Stimulated activated CD8-positive, alpha-beta memory T cell treated with anti-CD3 and anti-CD28 coated beads, Interleukin-12 subunit alpha, Interleukin-12 subunit beta, amount 100 ng/mL, for 24 hours (primary cell): Measurements from ENCODE around the gene JAM2.
A peak's percentile ranks its signal among the peaks of the same experiment; 100 is the strongest.
"Not testable (repeated sequence)": the region's sequence is repeated elsewhere in the genome, so short reads cannot be mapped to it uniquely, and the experiment has no call there.

Source experiments
- DNase-seq: peaks from one replicate; pipeline ENCODE4 v3.0.0-alpha.2; 2020; ENCODE audit errors: extremely low read depth

Gene JAM2

DNA sequence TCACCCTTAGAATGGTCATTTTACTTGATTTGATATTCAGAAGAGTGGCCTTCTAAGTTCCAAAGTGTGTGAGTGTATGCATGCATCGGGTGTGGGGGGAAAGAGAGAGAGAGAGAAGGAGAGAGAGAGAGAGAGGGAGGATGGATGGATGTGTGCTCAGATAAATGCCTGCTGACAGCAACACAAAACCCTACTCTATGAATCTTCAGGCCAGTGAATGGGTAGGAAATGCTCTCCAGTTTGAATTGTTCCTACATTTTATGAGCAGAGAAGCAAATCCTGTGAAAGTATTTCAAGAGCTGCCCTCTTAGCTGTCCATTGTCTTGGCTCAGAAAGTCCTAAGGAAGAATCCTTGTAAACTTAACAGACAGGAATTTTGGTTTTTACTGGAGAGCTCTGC, 7.4 kb downstream of the JAM2 start:
- no peak for DNase-seq

DNA sequence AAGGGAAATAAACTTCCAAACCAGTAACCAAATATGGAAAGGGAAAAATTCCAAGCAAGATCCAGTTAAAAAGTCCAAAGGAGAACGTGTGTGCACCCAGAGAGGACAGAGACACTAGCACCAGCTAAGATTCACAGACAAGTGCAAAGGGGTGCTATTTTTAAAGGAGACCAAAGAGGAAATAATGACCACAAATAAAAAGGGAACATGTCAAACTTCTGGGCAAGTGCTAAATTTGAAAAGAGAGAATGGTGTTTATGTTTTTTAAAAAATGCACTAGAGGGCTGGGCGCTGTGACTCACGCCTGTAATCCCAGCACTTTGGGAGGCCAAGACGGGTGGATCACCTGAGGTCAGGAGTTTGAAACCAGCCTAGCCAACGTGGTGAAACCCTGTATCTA, 8.6 kb downstream of the JAM2 start:
- DNase-seq = no peak

DNA sequence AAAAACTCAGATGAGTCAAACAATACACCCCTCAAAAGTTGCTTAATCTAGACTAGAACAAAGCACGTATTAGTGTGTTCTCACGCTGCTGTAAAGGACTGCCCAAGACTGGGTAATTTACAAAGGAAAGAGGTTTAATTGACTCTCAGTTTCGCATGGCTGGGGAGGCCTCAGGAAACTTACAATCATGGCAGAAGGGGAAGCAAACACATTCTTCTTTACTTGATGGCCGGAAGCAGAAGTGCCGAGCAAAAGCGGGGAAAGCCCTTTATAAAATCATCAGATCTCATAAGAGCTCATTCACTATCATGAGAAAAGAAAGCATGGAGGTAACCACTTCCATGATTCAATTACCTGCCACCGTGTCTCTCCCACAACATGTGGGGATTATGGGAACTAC, 10.1 kb downstream of the JAM2 start:
- no peak for DNase-seq

DNA sequence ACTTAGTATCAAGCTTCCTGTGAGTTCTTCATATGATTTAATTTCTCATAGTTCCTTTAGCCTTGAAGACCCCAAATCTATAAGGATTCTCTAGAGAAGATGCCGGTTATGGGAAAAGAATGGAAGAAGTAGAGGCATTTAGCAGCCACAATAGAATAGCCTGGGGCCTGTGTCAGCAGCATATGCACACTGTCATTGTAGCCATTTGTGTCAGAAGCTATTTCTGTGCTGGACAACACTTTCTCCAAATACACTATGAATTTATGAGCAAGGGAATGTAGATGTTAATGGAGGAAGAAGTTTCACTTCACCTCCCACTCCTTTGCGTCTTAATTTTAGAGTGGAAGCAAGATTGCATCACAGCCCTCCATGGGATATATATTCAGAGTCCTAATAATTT, 17.4 kb downstream of the JAM2 start:
- DNase-seq = no peak

DNA sequence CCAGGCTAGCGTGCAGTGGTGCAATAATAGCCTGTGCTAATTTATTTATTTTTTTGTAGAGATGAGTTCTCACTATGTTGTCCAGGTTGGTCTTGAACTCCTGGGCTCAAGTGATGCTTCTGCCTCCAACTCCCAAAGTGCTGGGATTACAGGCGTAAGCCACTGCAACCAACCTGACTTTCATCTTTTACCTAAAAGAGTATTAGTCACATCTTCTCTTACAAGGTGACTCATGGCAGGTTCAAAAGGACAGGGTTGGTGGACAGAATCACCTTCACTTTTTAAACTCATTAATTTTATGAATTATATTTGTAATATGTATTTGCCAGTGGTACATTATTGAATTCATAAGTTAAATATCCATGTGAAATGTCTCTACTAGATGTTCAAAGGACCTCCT, 18.1 kb downstream of the JAM2 start:
- no peak for DNase-seq

DNA sequence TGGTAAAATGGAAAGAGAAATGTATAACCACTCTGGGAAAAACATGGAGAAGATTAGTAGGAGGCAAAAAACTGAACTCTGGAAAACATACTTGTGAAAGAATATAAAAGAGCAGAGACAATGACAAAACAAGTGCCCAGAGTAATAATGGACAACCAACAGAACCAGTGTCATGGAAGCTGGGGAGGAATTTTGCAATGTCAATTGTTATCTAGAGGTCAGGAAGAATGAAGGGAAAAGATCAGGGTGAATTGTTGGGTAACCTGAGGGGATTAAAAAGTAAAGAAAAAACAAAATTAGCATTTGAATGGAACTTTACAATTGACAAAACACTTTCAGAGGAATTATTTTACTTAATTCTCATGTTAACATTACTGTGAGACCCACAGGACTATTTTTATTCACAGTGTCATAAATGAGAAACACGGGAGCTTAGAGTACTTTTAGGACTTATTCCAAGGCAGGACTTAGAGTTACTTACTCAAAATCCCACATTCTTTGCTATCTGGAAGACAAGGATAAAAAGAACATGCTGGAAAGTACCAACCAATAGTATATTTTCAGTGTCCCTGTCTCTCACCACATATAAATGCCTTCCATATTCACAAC, 19.5 kb downstream of the JAM2 start:
- DNase-seq = no peak

DNA sequence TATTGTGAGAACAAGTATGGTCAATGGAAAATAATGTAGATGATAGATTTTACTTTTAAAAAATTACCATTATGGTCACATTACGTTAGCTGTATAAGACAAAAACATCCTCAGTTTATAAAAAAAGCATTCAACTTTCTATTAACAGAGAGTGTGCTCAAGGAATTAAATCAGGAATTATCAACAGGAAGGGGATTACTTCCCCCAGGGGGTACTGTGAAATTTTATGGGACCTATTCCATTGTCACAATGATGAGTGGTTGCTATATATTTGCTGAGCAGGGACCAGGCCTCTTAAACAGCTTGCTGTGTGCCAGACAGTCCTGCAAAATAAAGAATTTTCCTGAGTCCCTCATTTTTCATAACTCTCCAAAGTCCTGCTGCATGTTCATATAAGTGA, 21.2 kb downstream of the JAM2 start:
- DNase-seq = no peak

DNA sequence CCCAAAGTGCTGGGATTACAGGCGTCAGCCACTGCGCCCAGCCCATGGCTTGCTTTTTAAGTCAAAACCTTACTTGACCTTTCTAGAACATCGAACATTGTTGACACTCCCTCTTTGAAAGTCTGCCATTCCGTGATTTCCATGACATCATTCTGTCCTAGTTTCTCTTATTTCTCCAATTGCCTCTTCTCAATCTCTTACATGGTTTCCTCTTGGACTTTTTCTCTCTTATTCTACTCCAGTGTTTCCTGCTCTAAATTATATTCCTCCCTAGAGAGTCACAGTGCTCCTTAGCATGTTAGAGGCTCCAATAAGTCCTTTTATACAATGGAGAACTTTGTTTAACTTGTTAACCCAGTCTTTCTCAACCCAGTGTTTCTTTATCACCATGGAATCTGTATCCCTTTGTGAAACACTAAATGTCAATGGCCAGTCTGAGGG, 25.5 kb downstream of the JAM2 start:
- no peak for DNase-seq

DNA sequence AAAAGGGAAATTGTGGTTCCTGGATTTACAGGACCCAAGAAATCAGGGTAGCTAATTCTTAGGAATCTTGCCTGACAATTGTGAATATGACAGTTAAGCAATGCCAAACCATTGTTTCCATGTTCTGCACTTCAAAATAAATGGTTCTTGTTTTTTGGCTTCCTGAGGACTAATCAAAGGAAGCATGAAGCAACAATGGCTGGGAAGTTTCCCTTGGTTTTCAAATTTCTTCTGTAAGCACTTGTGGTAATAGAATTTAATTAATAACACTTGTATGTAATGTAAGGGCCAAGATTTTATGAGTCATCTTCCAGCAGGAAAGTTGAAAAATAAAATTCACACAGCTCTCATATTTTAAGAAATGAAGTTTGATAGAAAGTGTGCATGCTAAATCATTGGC, 31.7 kb downstream of the JAM2 start:
- DNase-seq = no peak

DNA sequence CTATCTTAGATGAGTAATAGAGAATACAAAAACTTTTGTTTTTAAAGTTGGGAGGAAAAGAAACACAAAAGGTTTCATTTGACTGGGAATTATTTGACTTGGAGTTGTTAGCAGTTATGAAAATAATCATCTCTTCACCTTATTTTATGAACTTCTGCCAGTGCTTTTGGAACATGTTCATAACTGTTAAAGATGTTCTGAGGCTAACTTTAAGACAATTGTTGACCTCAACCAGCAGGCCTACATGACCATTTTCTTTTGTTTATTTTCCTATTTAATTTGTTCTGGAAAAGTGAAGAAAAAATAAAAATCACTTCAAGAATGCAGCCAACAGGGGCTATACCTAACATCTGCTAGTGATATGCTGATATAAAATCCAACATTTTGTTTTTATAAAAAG, 37.4 kb downstream of the JAM2 start:
- no peak for DNase-seq

DNA sequence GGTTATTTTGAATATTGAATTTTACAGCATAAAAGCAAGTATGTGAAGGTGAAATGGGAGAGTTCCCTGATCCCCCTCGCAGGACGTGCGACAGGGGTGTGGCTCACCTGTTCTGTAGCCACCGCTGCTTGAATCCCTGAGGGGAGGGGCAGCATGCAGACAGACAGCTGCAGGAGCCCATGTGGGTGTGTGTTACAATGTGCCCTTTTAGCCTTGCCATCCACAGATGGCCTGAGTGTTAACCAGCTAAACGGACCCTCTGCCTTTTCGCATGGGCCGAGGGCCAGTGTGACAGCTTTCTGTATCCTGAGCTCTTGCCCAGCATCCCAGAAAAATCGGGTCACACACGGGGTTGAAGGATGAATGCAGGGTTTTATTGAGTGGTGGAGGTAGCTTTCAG, 43.3 kb downstream of the JAM2 start:
- no peak for DNase-seq

DNA sequence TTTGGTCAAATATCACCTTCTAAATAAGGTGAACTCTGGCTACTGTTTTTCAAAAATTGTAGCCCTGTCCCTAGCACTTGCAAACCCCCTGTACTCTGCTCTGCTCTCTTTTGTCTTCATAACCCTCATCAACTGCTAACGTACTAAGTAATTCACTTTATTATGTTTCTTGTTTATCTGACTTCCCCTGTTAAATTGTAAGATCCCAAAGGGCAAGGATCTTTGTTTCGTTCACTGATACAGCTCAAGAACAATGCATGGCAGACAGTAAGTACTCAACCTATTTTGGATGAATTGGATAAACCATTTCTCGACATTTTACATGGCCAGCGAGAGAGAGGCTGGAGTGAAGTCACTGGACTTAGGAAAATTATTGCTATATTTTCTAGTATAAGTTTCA, 48.7 kb downstream of the JAM2 start:
- no peak for DNase-seq

DNA sequence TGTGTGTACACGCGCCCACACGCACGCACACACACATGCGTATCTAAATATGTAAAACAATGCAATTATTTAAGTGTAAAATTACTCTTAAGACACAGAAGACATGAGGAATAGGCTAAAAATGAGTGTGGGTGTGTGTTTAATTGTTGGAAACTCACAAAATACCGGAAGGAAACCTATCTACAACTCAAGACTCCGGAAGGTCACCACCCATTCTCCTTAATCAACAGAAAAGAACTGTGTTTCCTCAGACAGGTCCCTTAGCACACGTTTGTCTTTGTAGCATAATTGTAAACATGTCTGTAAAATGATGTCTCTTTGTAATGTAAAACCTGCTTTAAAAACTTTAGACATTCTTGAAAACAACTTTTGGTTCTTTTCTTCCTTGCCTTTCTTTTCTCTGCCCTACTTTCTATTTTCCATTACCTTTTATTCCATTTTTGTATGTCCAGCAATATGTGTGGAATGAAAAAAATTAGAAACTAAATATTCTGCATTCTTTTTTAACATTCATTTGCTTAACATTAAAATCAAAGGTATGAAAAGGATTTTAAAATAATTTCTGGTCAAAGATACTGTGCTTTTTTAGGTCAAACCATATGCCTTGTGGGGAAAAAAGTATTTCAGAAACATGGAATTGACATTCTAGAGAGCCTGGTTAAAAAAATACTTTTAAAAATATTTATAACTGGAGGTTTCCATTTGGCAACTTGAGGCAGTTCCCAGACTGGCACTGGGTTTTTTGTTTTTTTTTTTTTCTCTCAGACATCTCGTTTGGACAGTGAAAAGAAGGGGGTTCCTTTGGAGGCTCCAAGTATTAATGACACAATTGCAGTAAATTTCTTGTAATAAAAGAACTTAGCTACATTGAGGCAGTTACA, 49.5 kb downstream of the JAM2 start:
- no peak for DNase-seq

DNA sequence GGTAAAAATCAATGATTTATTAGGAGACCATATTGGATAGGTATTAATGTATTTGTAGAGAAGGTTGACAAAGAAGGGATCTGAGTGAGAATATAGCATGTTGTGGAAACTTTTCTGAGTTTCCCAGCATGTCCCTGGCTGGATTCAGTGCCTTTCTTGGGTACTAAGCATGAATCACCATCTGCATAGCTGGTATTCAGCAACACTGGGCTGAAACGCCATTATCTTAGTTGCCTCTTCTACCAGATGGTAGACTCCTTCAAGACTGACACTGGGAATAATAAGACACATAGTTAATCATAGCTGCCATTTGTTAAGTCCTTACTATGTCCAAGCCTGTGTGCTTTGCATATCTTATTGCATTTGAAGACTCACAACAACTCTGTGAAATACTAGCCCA, 50.2 kb downstream of the JAM2 start:
- DNase-seq = no peak

DNA sequence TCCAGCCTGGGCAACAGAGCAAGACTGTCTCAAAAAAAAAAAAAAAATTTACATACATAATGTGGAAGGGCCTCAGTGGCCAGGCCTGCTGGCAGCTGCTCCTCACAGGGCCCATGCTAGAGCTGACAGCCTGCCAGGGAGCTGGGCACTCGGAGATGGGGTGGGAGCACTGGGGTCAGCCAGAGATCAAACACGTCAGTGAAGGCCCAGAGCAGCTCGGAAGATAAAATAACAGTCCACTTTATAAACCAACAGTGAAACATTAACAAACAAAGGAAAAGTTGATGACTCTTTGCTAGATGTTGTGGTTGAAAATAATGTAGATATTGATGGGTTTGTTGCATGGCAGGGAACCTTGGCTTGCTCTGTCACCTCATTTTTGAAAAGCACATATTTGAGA, 52.9 kb downstream of the JAM2 start:
- DNase-seq = no peak

DNA sequence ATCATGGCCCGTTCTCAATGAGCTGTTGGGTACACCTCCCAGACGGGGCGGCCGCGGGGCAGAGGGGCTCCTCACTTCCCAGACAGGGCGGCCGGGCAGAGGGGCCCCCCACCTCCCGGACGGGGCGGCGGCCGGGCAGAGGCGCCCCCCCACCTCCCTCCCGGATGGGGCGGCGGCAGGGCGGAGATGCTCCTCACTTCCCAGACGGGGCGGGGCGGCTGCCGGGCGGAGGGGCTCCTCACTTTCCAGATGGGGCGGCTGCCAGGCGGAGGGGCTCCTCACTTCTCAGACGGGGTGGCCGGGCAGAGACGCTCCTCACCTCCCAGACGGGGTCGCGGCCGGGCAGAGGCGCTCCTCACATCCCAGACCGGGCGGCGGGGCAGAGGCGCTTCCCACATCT, 56.4 kb downstream of the JAM2 start:
- DNase-seq = not testable (repeated sequence)

DNA sequence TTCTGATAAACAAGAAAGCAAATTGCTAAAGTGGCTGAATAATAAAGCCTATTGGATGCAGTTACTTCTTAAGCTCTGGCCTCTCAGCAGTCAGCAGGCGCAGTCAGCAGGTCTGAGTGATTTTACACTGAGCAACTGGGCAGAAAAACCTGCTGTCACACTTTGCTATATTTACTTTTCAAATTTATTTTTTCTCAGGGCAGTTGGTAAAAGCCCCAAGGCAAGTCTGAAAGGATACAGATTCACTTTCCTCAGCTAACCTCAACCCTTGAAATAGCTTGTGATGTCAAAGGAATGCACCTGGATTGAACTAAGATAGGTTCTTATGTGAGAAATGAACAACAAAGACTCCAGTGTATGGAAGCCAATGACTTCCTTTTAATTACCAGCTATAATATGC, 61.7 kb downstream of the JAM2 start:
- no peak for DNase-seq

DNA sequence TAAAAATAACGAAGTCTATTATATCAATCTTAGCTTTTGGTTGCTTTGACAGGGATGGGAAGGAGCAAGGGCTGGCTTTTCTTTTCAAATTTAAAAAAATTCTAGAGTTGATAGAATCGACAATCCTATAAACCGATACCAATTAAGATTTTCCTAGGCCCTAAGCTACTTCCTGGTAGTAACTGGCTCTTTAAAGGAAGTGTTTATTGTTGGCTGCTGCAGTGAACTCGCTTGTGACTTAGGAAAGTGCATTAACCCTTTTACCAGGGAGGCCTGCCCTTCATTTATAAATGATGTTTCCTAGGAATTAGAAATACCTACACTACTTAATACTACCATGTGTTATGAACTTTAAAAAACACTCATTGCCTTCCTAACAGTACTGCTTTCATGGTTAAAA, 62.5 kb downstream of the JAM2 start:
- DNase-seq = no peak

DNA sequence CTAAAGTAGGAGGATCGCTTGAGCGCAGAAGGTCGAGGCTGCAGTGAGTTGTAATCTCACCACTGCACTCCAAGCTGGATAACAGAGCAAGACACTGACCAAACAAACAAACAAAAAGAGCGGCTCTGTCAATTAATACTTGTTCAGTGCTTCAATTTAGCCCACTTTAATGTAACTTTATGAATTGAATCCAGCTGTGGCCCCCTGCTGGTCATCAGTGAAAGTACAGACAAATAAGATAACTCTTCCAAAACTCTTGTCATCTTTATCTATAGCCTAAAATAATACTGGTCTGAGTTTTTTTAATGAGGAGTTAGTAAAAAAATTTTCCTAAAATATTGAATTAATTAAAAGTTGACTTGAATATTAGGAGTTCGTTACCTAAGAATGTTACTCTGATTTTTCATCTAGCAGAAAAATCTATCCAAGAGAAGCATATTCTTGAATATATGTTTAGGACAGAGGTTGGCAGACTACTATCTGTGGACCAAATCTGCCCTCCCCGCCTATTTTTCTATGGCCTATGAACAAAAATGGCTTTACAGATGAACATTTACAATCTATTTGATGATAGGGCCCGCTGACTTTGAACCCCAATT, 69.5 kb downstream of the JAM2 start:
- DNase-seq = peak; percentile 3

DNA sequence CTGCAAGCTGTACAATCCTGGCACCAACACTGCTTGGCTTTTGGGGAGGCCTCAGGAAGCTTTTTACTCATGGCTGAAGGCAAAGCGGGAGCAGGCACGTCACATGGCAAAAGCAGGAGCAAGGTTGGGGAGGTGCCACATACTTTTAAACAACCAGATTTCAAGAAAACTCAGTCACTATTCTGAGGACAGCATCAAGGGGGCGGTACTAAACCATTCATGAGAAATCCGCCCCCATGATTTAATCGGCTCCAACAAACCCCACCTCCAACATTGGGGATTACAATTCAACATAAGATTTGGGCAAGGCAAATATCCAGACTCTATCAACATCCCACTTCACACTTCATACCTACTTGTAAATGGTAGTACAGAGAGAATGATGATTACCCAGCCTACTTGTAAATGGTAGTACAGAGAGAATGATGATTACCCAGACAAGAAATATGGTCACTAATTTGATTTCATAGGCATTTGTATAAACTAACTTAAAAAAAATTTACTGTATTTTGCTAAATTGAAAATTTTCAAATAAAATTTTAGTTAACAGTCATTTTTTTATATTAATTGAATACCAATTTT, 70.7 kb downstream of the JAM2 start:
- no peak for DNase-seq

DNA sequence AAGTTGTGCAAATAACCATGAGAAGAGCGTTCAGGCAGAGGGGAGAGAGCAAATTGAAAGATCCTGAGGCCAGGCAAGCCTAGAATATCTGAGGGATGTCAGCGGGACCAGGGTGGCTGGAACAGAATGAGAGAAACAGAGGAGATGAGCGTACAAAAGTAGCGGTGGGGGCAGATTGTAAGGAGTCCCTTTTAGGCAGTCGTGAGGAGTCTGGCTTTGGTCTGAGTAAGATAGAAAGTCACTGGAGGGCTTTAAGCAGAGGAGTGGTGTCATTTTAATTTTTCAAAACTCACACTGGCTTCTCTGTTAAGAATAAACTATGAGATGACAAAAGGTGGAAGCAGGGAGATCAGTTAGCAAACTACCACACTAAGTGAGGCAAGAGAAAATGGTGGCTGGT, 71.5 kb downstream of the JAM2 start:
- DNase-seq = no peak

DNA sequence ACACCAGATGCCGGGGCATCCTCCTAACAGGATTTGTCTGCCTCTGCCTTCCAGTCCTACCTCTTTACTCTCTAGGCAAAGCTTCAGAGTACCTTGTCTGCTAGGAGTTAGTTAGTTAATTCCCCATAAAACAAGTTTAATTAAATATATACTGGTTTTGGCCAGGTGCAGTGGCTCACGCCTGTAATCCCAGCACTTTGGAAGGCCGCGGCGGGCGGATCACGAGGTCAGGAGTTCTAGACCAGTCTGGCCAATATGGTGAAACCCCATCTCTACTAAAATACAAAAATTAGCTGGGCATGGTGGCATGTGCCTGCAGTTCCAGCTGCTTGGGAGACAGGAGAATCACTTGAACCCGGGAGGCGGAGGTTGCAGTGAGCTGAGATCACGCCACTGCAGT, 75.0 kb downstream of the JAM2 start:
- DNase-seq = not testable (repeated sequence)
